ENCODE results near the gene EZH1.

The EZH1 gene

DNA sequence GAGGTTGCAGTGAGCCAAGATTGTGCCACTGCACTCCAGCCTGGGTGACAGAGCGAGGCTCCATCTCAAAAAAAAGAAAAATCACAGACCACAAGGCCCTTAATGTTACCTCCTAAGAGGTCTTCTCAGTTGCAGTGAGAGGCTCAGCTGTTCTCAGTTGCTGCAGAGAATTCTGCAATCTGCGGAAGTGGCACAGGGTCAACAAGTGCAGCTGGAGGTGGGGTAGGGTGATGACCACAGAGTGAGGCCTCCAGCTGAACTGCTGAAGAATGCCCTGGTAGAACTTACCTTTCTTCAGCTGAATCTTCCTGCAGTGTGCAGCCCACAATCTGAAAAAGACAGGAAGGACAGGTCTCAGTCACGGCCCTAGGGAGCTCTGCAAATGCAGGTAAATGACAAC, 36.3 kb downstream of the EZH1 start:
- Histone ChIP-seq H3K4me3 (no peak overlapping the region), H3K27ac (no peak overlapping the region)
- DNase-seq (ENCODE audit: low spot score), result no peak
- TF ChIP-seq CTCF (IDR thresholded peaks at IDR 0.05), result no peak

DNA sequence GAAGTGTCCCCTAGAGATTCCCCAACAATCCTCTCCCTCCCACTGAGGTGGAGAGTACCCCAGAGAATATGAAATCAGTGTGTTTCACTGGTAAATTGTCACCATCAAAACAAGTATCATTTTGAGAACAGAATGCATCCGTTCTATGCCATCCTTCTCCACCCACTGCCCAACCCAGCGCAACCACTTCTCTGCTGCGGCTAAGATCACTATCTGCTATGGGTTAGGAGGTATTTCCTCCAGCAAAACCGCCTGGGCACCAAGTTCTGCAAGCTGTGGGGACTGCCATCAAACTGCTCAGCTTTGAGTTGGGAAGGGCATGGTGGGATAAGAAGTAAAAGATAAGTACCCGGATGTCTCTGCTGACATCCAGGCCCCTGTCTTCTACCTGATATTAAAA, 38.1 kb downstream of the EZH1 start:
- no peak for TF ChIP-seq CTCF (IDR thresholded peaks at IDR 0.05)
- no peak overlapping the region for H3K27ac ChIP-seq
- no peak overlapping the region for H3K4me3 ChIP-seq
- no peak for DNase-seq (ENCODE audit: low spot score)

DNA sequence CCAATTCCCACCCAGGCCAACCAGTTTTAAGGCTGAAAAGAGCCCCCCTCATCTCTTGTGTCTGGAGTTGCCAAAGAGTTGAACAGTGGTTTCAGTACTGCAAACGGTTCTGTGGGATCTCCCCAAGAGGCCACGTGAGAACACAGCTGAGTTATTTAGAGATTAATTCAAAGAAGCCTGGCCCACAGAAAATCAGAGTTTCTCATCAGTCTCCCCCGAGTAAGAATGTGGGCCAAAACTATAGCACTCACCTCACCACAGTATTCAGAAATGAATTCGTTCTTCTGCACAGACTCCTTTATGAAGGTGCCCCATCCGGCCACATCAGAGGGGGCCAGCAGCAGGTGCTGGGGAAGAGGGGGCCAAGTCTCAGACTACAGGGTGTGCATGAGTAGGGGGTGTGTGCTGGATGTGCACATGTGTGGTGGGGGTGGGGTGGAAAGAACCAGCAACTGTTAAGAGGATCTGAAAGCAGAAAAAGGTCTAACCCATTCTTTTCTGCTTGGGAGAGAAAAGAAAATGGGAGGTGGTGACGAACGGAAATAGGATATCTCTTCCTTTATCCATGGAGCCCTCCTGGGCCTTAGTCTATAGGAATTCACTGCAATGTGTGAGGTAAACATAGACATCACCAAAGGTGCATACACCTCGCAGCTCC, 39.9 kb downstream of the EZH1 start:
- no peak for DNase-seq (ENCODE audit: low spot score)
- Histone ChIP-seq H3K27ac (no peak overlapping the region), H3K4me3 (no peak overlapping the region)
- TF ChIP-seq CTCF (IDR thresholded peaks at IDR 0.05), result no peak

- H3K27ac ChIP-seq, result no peak overlapping the region
Measured at GRCh38 chr17:42704490-42704836, 40.4 kb downstream of the EZH1 start.

DNA sequence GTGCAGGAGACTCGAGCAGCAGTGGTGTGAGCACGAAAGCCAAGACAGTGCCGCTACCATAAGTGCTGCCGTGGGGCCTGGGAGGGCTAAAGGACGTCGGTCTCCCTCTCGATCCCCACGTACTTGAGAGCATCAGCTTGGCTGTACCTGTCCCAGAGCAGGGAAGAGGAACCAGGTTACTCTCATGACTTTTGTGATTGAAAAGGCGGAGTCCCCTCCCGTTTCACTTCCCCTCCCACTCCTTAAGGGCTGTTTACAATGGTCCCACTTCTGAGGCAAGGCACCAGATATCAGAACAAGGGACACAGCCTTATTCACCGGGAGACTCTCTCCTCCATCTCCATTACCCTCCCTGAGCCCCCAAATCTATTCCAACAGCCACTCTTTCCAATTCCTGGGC, 42.4 kb downstream of the EZH1 start:
- no peak overlapping the region for H3K4me3 ChIP-seq
- TF ChIP-seq CTCF (IDR thresholded peaks at IDR 0.05), result no peak
- no peak for DNase-seq (ENCODE audit: low spot score)
- no peak overlapping the region for H3K27ac ChIP-seq

More at GRCh38 chr17:42704490-42704836, 40.4 kb downstream of the EZH1 start:
- H3K4me3 ChIP-seq, result no peak overlapping the region
- TF ChIP-seq CTCF (IDR thresholded peaks at IDR 0.05), result no peak
- no peak for DNase-seq (ENCODE audit: low spot score)

DNA sequence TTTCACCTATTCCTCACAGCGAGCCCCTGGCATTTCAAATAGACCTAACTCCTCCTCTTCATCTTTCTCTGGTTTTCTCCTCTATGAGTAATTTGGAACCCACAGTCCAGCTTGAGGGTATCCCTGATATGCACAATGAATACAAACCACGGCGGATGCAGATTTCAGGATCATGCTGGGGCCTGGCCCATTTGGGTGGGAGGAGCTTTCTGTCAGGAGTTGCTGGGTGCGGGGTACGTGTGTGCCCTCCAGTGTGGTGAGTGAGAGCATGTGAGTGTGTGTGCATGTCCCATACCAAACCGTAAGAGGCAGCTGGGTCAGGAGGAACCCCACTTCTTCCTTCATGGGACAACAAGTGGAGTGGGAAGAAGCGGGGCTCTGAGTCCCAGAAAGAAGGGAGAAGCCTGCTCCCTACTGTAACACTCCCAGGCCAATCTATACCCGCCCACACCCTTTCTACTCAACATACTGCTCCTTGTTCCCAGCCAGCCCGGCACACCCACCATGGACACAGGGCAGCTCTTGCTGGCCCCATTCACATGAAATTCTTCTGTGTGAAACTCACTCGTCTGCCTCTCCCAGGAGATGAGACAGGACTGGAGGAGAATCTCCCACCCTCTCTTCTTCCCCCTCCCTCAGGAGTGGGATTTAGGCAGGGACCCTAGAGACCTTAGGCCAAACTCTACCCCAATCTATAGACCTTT, 44.1 kb downstream of the EZH1 start:
- H3K27ac ChIP-seq, result no peak overlapping the region
- DNase-seq (ENCODE audit: low spot score), result no peak
- H3K4me3 ChIP-seq, result no peak overlapping the region
- no peak for TF ChIP-seq CTCF (IDR thresholded peaks at IDR 0.05)

GRCh38 chr17:42699415-42699740, 45.5 kb downstream of the EZH1 start:
- Histone ChIP-seq H3K27ac (peak overlapping the region in 1 of 2 donors; percentile 49), H3K4me3 (no peak overlapping the region)
- no peak for TF ChIP-seq CTCF (IDR thresholded peaks at IDR 0.05)
- DNase-seq (ENCODE audit: low spot score), result no peak
